Lower lobe of right lung (tissue), 2 donors: ENCODE measurements around the gene EVPL. TPM values are rescaled to one million over a fixed set of nuclear protein-coding genes. Genes with fewer than 3 reads are reported as not detected.
"Not testable (repeated sequence)": the region's sequence is repeated elsewhere in the genome, so short reads cannot be mapped to it uniquely, and the experiment has no call there.

Experiments
- ATAC-seq, 2 donors: fragments of 200-7000 bp; cut with Tn5 transposase; one replicate each; pipeline ENCODE4 v1.9.1; 2020 to 2022; ENCODE audit warnings: mild to moderate bottlenecking in 2 of 2, moderate library complexity in 2 of 2
- DNase-seq: peaks from one replicate; pipeline ENCODE4 v3.0.0-alpha.2; 2020
- H3K27ac ChIP-seq: fragments of 200-600 bp; one replicate; pipeline ENCODE4 v1.8.0; 2022
- H3K27me3 ChIP-seq: fragments of 200-600 bp; one replicate; pipeline ENCODE4 v1.8.0; 2022; ENCODE audit warnings: low read depth
- H3K36me3 ChIP-seq: fragments of 200-600 bp; one replicate; pipeline ENCODE4 v1.8.0; 2022; ENCODE audit warnings: mild to moderate bottlenecking
- H3K4me1 ChIP-seq: fragments of 200-600 bp; one replicate; pipeline ENCODE4 v1.8.0; 2022
- H3K4me3 ChIP-seq: fragments of 200-600 bp; one replicate; pipeline ENCODE4 v1.8.0; 2022; ENCODE audit warnings: mild to moderate bottlenecking
- H3K9me3 ChIP-seq: fragments of 200-600 bp; one replicate; pipeline ENCODE4 v1.8.0; 2022
- intact Hi-C: fragments of 100-400 bp; cut with DNase I; formaldehyde crosslinking; loops from one replicate; pipeline ENCODE4 v1.11.0; 2022
- total RNA-seq: library from RNA; stranded (reverse); fragmentation: NEBNext Ultra II Directional; extraction: Animal tissue kit (Norgen Biotek cat#: 25700); gene quantifications from one replicate; pipeline ENCODE4 v1.2.1, GENCODE V29; 2021
- TF ChIP-seq, protein P1 (sequence below): fragments of 200-600 bp; IDR thresholded peaks from one replicate; pipeline ENCODE4 v1.8.0; 2022; ENCODE audit warnings: antibody characterized with exemption, mild to moderate bottlenecking
- donor health status: DM: no; HTN: yes; CAD: no; lungs with severe emphysema.

EVPL gene
- total RNA-seq, 1 donor from 2014 or later = 36.8 TPM

DNA sequence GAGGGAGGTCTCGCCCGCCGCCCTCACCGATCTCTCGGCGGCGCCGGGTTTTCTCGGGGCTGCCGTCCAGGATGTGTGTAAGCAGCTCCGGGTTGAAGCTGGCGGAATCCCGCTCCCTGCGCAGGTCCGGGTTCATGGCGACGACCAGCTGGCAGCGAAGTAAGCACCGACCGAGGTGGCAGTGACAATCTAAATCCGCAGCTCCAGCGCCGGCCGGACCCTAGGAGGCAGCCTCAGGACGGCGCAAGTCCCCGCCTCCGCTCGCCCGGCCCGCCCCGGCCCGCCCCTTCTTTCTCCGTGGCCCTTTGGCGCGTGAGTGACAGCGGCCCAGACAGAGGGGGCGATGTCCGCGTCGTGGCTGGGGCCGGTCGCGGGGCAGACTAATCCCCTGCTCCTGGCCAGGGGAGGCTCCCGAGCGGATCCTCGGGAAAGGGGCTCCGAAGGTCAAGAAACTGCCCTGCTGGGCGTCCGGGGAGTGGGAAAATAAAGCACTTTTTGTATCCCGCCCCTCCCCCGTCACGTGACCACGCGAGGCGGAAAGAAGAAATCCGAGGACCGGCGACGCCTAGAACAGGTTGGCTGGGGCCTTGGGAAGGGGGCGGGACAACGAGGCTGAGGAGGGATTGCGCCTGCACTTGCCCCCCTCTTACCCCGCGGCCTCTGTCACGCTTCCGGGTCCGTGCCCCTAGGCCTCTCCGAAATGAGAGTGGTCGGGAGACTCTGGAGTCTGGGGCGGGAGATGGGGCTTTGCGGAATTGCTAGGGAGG lies 48.0 kb downstream of the EVPL start, which contains the start of the genes ACOX1 and TEN1:
TSS of gene ACOX1 (minus strand) at position 229 of the 767 bp plus-strand sequence. CDS start at position 136, 93 bp downstream.
TSS of gene TEN1 (plus strand) at position 303 of the 767 bp plus-strand sequence. CDS start 6,953 bp downstream, outside the sequence.
- Histone ChIP-seq H3K27me3 (no peaks in the 10 kb centered on the region), H3K36me3 (no peaks in the 10 kb centered on the region), H3K27ac (peak within 1 kb of the TSS; percentile 98), H3K4me1 (peaks cover 76% of the 10 kb centered on the region), H3K4me3 (peak within 1 kb of the TSS; percentile 66), H3K9me3 (no peaks in the 10 kb centered on the region)
- intact Hi-C loops = no loop called here
- TF ChIP-seq, protein P1, sequence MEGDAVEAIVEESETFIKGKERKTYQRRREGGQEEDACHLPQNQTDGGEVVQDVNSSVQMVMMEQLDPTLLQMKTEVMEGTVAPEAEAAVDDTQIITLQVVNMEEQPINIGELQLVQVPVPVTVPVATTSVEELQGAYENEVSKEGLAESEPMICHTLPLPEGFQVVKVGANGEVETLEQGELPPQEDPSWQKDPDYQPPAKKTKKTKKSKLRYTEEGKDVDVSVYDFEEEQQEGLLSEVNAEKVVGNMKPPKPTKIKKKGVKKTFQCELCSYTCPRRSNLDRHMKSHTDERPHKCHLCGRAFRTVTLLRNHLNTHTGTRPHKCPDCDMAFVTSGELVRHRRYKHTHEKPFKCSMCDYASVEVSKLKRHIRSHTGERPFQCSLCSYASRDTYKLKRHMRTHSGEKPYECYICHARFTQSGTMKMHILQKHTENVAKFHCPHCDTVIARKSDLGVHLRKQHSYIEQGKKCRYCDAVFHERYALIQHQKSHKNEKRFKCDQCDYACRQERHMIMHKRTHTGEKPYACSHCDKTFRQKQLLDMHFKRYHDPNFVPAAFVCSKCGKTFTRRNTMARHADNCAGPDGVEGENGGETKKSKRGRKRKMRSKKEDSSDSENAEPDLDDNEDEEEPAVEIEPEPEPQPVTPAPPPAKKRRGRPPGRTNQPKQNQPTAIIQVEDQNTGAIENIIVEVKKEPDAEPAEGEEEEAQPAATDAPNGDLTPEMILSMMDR = peak; percentile 57
- ATAC-seq (peak; percentile 97 to 98), DNase-seq (peak; percentile 99)

- TF ChIP-seq, protein P1 = no peak
- ATAC-seq (no peak), DNase-seq (no peak)
- Histone ChIP-seq H3K36me3 (peaks cover 22% of the 10 kb centered on the region), H3K4me3 (peak overlapping the region; percentile 22), H3K27me3 (no peaks in the 10 kb centered on the region), H3K9me3 (no peaks in the 10 kb centered on the region), H3K4me1 (peaks cover 48% of the 10 kb centered on the region), H3K27ac (peak overlapping the region; percentile 19)
- intact Hi-C loops = no loop called here
These were observed 50.8 kb downstream of the EVPL start for GRCh38 chr17:75976175-75976848.

GRCh38 chr17:75975757-75976174 lies 51.3 kb downstream of the EVPL start:
- no peaks in the 10 kb centered on the region for H3K9me3 ChIP-seq
- DNase-seq = no peak
- ATAC-seq = no peak
- no peaks in the 10 kb centered on the region for H3K27me3 ChIP-seq
- peaks cover 42% of the 10 kb centered on the region for H3K4me1 ChIP-seq
- no peak overlapping the region for H3K27ac ChIP-seq
- H3K4me3 ChIP-seq = peak overlapping the region; percentile 22
- TF ChIP-seq, protein P1 = no peak
- intact Hi-C loops = no loop called here
- peaks cover 27% of the 10 kb centered on the region for H3K36me3 ChIP-seq

DNA sequence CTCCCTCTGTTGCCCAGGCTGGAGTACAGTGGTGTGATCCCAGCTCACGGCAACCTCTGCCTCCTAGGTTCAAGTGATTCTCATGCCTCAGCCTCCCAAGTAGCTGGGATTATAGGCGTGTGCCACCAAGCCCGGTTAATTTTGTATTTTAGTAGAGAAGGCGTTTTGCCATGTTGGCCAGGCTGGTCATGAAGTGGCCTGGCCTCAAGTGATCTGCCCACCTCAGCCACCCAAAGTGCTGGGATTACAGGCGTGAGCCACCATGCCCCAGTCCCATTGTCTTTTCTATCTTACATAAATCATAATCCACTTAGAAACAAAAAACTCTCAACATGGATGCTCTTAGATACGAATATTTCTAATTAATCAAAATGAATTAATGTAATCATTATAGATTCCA lies 51.9 kb downstream of the EVPL start:
- Histone ChIP-seq H3K4me1 (peaks cover 41% of the 10 kb centered on the region), H3K36me3 (peaks cover 31% of the 10 kb centered on the region)
- H3K9me3 ChIP-seq, H3K27me3 ChIP-seq, DNase-seq, ATAC-seq, H3K27ac ChIP-seq, H3K4me3 ChIP-seq, intact Hi-C loops: not testable (repeated sequence)

- Histone ChIP-seq H3K27me3 (no peaks in the 10 kb centered on the region), H3K9me3 (no peaks in the 10 kb centered on the region), H3K4me1 (peaks cover 17% of the 10 kb centered on the region), H3K4me3 (no peak overlapping the region), H3K27ac (peak overlapping the region; percentile 28), H3K36me3 (peaks cover 46% of the 10 kb centered on the region)
- DNase-seq = no peak
- intact Hi-C loops = no loop called here
- TF ChIP-seq, protein P1 = no peak
- ATAC-seq = no peak
These were observed 56.5 kb downstream of the EVPL start for GRCh38 chr17:75970626-75971025.
